HuH-7.5 (cell line): Measurements from ENCODE around the gene PEX16.

ENCODE experiments used
- DNase-seq: peaks from one replicate; pipeline ENCODE4 v3.0.0; 2011; ENCODE audit warnings: low spot score

PEX16 gene

DNA sequence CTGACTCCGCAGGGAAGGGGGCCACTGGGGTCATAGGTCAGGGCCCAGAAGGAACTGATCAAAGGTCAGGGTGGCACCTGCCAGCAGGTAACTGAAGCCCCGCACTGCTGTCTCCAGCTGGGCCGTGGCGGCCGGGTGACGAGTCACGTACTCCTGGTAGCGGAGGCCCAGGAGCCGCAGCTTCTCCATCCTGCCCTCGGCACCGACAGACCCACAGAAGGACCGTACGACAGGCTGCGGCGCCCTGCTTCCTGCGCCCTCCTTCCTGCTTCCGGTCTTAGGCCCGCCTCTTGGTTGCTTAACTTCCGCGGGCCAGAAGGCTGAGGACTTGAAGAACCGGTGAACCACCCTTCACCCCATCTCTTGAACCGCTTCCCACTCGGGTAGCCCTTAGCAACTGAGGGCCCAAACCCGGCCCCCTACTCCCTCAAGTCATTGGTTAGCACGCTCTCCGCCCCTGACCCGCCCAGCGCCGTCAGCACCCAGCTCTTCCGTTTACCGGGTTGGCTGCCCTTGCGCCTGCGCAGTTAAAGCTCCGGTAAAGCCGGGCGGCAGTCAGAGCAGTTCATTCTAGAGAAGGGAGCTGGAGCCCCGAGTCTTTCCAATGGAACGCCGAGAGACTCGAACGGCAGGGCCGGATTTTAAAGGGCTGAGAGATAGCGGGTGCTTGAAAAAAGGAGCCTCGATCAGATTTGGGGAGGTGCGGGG, at the start of gene PEX16:
Gene PEX16 (minus strand): TSS at position 255 of the 708 bp plus-strand sequence. CDS start 66 bp downstream, at position 189.
- peak; percentile 96 for DNase-seq

DNA sequence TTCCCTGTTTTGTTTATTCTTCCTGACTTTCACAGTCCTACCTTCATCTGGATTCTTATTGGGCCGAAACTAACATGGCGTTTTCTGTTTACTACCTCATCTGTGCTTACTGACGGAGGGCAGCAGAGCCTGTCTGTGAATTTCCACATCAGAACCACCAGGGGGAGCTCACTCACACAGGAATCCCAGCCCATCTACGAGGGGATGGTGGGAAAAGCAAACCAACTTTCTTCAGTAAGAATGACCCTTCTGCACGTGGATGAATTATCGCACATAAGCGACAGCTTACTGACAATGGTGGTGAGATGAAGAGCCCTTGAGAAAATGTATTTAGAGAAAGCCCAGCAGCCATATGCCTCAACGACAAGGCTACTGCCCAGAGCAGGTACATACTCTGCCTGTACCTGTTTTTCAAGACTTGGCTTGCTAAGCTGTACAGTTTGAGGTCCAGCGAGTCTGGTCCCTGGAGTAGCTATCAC, 47.3 kb upstream of the PEX16 start:
- peak; percentile 32 for DNase-seq

DNA sequence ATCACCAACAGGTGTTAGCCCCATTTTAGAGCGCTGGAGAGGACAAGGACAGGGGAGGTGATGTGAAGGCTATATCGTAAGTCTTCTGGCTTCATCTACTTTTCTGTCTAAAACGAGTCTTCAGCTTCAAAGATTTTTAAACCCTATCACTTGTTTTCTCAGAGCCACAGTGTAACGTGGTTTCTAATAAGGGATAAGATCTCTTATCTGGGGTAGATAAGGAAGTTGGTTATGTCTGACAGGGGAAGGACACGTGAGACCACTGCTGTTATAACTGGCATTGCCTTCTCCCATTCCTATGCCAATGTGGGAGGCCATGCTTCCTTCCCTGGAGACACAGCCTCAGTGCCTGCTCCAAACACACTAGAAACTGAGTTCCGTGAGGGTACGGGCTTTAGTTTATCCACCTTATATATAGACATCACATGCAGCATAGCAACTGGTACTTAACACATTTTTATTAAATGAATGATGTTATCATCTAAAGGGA, 44.1 kb upstream of the PEX16 start:
- no peak for DNase-seq

DNA sequence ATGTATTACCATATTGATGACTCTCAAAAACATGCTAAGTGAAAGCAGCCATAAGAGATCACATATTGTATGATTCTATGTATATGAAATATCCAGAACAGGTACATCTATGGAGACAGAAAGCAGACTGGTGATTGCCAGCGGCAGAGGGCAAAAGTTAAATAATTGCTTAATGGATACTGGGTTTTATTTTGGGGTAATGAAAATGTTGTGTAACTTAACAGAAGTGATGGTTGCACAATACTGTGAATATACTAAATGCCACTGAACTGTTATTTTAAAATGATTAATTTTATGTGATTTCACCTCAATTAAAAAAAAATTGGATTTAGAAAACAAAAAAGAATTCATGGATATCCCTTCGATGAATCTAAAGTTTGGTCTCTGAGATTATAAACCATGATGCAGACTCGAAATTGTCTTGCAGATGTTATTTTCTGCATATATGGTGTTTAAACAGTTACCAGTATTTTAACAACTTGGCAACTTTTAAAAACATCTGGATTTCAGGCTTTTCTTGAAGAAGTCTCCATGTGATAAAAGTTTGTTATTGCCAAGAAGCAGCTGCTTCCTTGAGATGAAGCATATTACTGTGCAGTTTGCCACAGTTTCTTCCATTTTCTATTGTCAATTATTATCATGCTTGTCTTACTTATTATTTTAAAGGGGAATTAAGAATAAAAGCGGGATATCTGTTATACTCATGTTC, 42.9 kb upstream of the PEX16 start:
- no peak for DNase-seq

DNA sequence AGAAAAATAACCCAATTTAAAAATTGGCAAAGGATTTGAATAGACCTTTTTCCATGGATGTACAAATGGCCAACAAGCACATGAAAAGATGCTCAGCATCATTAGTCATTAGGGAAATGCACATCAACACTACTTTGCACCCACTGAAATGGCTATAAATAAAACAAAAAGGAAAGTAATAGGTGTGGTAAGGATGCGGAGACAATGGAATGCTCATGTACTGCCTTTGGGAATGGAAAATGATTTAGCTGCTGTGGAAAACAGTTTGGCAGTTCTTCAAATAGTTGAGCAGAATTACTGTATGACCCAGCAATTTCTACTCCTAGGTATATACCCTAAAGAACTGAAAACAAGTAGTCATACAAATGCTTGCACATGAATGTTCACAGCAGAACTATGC, 42.2 kb upstream of the PEX16 start:
- no peak for DNase-seq

DNA sequence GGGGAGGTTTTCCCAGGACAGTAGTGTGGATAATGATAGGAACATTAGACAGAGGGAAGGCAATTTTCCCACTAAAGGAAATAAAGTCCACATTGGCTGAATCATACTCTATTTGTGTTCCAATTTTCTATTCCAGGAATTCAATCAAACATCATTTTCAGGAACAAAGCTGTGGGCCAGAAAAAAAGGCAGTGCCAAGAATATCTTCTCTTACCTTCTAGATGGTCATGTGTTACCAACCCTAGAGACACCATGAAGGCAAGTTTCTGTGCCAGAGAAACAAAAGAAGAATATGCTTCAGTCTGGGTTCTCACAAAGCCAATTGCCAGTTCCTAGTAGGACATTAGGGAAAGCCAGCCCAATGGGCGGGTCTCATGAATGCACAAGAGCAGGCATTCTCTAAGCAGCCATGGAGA, 32.3 kb upstream of the PEX16 start:
- DNase-seq = no peak

DNA sequence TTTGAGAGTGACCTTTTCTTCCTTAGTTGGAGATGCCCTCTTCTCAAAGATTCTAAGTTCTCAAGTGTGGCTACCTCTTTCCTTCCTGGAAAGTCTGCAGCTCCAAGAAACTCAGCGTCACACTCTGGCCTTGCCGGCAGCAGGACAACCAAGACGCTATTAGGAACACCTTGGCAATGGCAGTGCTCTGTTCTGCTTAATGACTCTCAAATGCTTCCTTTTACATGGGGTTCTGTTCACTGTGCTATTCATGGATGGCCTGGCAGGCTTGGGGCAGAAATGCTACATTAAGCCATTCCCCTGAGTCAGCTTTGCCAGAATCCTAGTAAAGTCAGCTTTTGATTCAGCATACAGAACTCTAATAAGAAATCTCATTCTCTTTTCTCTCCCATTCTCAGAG, 30.7 kb upstream of the PEX16 start:
- DNase-seq = no peak

DNA sequence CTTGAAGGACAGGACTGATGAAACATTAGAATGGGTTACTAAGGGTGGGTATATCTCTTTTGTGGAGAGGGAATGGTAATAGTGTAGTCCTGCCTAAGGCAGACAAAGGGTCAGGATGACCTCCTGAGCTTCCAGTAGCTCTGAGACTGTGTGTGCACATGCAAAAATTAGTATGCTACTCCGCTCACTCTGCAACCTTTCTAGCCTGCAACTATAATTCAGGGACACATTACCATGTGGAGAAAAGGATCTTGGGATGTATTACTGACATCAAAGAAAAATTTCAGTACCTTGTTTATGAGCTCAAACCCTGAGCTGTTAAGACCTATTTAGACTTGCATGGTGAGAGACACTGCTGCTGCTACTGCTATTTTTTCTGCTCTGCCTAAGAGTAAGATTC, 30.2 kb upstream of the PEX16 start:
- no peak for DNase-seq

DNA sequence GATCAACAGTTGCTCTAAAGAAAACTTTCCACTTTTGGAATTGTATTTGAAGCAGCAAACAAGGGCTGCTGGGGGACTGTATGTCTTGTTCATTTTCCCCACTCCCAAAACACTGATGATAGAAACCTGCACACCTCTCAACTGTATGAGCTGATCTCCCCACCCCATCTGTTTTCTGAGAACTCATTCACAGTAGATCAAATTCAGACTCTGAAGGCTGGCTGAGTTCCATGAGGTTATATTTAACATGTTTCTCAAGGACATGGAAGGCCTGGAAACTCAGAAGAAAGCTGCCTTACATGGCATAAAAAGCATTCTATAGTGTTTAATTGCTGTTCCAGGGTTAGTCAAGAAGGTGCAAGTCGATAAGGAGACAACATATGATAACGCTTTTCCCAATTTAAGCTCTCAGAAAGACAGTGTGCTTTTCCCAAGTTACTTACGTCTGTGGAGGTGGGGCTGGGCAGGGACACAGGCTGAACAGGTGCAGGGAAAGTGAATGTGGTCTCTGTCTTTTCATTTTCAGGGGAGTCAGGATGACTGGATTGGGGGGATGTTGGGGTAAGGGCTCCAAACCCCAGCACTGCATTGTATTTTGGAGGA, 27.8 kb upstream of the PEX16 start:
- DNase-seq = no peak

DNA sequence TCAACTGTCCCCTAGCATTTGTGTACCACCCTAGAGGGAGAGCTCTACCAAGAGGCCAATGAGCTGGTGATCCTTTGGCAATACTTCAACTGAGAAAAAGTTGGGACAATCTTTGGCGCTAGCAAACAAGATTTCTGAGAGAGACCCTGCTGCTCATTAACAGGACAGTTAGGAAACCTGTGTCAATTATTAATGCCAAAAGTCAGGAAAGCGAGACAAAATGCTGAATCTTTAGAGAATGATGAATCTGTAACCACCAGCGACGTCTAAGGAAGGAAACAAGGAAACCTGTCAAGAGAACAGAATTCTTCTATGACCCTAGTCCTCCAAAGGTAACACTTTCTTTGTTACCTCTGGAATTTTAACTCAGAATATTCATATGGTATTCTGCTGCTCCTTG, 24.7 kb upstream of the PEX16 start:
- no peak for DNase-seq

DNA sequence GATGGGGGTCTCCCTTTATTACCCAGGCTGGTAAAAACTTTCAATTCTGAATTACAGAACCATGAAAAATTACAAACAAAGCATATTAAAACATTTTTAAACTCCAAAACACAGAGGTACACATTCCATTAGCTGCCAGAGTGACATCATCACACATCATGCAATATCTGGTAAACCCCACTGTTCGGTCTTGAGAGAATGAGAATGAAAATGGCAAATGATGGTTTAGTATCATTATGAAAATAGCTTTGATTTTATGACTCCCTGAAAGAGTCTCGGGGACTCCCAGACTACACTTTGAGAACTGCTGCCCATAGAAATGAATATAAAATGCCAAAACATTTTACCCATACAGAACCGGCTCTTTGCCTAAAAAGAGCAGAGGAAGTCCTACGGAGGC, 23.6 kb upstream of the PEX16 start:
- no peak for DNase-seq

DNA sequence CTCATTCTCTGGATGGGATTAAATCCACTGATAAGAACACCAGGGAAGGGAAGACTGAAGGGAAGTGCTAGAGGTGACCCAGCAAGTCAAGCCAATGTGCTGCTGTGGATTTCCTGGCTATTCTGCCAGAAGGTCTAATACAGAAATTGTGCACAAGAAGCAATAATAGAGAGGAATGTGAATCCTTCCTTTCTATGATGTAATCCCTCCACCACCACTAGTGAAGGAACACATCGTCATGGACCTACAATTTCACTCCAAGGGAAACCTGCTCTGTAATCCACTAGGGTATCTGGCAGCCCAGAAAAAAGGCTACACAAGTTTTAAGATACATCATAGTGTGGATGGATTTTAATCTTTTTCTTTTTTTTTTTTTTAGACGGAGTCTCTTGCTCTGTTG, 22.2 kb upstream of the PEX16 start:
- no peak for DNase-seq

DNA sequence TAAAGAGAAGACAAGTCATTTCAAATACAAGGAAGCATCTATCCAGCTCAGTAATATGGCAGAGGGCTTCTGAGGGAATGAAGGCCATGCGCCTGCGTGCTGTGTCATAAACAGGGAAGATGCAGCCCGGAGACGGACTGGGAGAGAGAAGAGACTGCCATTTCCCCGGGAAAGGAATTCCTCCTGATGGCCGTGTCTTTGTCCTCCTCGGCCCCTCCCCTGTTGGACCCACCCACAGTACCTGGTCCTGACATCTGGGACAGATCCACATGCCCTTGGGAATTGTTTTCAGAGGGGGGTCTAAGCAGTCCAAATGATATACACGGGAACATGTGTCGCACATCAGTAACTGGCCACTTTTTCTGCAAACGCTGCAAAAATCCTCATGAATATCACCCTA, 20.2 kb upstream of the PEX16 start:
- no peak for DNase-seq

DNA sequence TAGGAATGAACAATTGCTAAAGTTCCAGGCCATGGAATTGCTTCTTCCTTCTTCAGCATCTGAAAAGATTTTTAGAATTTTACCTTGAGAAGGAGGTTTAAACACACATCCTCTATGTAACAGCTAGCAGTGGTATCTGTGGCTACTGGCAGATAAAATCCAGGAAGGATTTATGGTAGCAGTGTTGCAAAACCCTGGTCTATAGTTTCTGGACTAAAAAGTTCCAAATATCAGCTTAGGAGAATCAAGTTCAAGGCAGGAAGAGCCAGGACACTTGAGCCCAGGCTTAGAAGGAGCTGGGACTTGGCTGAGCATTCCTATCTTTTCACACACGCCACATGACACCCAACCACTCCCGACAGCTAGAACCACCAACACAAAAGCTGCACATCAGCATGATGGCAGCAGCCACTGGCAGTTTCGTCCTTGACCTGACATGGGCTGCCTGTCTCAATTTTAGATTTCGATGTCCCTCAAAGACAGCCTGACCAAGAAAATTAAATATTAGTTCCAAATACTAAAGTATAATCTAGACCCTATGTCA, 18.9 kb upstream of the PEX16 start:
- no peak for DNase-seq

DNA sequence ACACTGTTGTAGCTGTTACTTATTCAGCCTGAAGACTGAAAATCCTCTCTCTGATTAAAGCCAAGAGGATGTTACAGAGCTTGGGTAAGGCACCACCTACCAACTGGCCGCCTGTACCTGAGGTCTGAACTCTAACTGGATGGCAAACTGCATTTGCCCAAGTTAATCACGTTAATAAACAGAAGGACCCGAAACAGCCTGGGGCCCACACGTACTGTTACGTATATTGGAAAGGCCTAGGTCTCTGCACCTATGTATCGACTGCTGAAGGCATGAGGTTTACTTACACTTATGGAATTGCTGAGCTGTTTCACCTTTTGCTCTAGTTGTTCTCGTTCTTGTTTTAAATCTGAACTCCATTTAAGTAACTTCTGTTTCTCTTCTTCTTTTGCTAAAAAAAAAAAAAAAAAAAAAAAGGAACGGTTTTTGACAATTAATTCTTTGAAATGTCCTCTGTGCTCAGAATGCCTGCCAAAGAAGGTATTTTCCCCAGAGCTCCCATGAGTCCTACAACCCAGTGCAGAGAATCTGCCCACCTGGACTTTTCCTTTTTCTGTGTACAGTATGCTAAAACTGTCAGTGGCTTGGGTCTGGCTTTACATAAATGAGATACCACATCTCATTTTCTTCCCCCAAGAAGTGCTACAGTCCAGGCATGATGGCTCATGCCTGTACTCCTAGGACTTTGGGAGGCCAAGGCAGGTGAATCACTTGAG, 17.8 kb upstream of the PEX16 start:
- DNase-seq = no peak

DNA sequence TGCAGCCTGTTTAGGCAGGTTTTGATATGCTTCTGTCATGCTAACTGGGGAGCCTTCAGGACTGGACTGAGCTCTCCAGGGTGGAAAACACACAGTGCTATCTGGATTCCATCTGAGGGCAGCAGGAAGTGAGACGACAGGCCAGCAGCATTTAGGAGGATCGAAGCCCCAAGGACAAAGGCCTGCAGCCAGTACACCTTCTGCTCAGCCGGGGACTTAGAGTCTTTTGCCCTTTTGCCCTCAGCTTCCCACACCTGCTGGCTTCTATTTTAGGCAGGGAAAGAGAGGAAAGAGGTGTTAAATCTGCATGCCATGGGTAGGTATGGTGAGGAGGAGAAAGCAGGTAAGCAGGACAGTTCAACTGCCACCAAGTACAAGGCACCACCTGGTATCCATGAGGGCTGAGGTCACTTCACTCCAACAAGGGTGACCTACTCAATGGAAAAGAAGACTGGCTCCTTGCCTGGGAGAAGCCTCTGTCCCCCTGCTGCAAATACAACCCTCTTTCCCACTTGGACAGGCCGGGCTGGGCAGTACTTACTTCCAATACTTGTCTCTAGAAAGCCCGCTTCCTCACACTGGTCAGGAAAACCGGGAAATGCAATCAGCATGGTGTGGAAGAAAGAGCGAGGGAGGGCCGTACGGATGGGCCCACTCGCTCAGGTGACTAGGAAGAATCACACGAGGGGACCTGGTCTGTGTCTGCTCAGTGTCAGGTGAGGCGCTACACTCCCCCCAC, 17.1 kb upstream of the PEX16 start:
- no peak for DNase-seq

DNA sequence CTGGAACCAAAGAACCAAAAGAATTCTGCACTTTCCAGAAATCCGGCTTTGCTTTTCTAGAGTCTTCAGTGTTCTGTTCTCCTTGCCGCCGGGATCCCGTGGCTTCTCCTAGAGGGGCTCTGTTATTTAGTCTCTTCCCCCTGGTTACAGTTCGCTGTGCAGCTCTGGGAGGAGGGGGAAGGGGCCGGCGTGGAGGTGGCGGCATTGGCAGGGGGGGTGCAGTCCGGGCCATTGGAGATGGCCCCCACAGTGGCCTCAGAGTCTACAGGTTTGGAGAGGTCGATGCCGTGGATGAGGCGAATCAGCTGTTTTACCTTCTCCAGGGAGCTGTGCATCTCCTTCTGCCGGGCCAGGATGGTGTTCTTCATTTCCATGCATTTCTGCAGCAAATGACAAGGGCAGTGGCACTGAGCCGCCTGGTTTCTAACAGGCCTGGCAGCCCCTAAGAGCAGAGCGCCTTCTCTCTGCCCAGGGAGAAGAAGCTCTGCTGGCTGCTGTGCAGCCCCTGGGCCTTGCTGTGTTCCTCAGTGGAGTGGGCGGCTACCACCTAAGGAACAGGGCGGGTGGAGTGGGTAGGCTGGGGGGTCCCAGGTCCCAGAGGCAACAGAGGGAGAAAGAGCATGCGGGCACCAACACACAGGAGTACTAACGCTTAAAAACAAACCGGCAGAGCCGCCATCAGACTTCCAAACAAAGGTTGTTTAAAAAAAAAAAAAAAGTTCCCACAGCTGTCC, 16.3 kb upstream of the PEX16 start:
- DNase-seq = no peak

DNA sequence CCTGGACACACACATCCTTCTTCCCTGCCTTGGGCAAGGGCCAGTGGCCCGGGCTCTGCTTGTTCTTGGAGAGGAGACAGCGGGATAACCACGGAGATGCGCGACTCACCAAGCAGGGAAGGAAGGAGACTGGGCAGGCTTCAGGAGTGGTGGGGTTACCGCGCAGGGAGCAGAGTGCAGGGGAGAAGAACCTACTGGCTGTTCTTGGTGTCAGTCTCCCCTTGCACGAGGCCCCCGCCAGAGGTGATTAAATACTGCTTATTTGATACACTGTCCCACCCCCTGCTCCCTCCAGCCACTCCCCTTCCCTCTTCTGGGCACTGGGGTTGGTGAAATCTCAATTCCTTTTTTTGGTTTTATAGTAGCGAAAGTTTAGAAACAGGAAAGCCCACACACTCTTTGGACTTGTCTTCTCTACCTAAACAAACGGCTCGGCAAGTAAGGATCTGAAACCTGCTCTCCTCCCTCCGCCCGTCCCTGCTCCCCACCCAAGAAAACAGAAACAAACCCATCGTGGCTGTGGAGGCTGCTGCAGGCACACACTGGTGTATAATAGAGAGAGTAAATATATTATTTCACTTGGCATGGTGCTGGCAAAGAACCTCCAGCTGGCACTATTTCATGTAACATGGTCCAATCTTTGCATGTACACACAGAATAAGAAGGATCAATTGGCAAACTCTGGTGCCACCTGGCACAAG, 15.6 kb upstream of the PEX16 start:
- no peak for DNase-seq

DNA sequence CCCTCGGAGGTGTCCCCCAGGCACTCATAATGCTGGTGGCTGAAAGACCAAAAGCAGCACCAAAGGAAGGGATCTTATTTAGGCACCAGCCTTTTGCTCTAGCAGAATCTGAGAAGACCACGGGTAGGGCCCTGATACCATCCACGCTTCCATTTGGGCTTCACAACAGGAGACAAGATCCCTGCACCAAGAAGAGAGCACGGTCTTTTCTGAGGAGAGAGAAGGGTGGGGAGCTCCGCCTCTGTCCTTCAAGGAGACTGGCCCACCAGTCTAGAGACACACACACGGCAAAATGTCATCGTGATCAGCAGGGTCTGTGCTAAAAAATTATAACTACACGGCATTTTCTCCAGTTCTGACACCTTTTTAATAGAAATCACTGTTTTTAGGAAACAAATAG, 14.5 kb upstream of the PEX16 start:
- DNase-seq = no peak

DNA sequence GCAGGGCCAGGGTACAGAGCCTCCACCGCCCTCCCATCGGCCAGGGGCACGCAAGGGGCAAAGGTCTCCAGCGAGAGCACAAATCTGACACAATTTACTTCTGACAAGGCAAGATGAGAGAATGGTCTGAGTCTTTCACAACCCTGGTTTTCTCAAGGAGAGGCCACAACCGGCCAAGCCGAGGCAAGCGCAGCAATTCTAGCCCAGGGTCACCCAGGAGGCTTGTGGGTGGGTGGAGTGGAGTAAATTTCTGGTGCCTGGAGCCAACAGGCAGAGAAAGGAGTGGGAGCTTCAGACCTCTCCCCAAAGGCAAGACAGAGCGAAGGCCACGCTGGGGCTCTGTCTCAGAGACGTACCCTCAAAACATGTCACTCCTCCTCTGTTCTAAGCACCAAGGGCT, 14.1 kb upstream of the PEX16 start:
- no peak for DNase-seq
